Measurements from ENCODE around the gene PGAM2.

Gene PGAM2

GRCh38 chr7:44098092-44099068 is 33.0 kb upstream of the PGAM2 start:
- in situ Hi-C loops (cut with HindIII; ENCODE audit: low sequenced_read_pairs), result no loop called here
- H3K4me3 ChIP-seq (ENCODE audit: low read depth, low read length), result no peak overlapping the region
- TF ChIP-seq, protein P1, sequence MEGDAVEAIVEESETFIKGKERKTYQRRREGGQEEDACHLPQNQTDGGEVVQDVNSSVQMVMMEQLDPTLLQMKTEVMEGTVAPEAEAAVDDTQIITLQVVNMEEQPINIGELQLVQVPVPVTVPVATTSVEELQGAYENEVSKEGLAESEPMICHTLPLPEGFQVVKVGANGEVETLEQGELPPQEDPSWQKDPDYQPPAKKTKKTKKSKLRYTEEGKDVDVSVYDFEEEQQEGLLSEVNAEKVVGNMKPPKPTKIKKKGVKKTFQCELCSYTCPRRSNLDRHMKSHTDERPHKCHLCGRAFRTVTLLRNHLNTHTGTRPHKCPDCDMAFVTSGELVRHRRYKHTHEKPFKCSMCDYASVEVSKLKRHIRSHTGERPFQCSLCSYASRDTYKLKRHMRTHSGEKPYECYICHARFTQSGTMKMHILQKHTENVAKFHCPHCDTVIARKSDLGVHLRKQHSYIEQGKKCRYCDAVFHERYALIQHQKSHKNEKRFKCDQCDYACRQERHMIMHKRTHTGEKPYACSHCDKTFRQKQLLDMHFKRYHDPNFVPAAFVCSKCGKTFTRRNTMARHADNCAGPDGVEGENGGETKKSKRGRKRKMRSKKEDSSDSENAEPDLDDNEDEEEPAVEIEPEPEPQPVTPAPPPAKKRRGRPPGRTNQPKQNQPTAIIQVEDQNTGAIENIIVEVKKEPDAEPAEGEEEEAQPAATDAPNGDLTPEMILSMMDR (IDR thresholded peaks at IDR 0.05; ENCODE audit: low read depth, low read length, missing control alignments), result no peak
- DNase-seq (ENCODE audit: low read depth), result no peak

DNA sequence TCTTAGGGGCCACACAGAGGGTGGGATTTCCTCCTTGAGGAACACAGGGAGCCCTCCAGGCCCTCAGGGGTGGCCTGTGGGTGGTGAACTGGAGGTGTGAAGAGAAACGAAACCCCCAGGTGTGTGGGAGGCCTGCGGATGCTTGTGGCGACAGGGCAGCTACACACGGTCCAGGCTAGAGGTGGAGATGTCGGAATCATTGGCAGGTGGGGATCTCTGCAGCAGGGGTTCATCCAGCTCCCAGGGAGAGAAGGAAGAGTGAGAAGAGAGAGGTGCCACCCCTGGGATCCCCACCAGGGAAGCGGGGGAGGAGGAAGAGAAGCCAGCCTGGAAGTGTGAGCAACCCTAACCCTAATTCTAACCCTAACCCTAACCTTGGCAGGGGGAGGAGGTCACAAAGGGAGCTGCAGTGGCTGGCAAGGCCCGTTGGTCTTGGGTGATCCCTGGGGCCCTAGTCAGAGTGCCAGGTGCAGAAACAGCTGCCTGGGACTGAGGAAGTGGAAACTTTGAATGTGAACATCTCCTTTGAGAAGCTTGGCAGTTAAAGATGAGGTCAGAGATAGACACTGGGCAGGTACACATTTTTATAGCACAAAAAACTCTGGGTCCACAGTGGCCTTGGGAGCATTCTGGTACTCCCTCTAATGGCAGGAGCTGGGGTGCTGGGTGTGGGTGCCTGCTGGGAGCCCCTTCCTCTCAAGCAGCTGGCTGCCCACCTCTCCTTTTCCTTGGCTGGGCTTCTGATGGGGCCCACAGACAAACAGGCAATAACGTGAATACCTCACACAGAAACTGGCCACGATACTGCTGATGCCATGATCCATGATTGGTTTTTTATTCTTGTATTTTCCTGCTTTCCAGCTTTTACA is 31.9 kb upstream of the PGAM2 start:
- TF ChIP-seq, protein P1 (IDR thresholded peaks at IDR 0.05; ENCODE audit: low read depth, low read length, missing control alignments), result no peak
- no peak overlapping the region for H3K4me3 ChIP-seq (ENCODE audit: low read depth, low read length)
- in situ Hi-C loops (cut with HindIII; ENCODE audit: low sequenced_read_pairs), result no loop called here
- DNase-seq (ENCODE audit: low read depth), result no peak

- H3K4me3 ChIP-seq (ENCODE audit: low read depth, low read length), result no peak overlapping the region
- TF ChIP-seq, protein P1 (IDR thresholded peaks at IDR 0.05; ENCODE audit: low read depth, low read length, missing control alignments), result no peak
- no peak for DNase-seq (ENCODE audit: low read depth)
- in situ Hi-C loops (cut with HindIII; ENCODE audit: low sequenced_read_pairs), result no loop called here
Measured at GRCh38 chr7:44096326-44096881, 31.0 kb upstream of the PGAM2 start.

- no peak overlapping the region for H3K4me3 ChIP-seq (ENCODE audit: low read depth, low read length)
- TF ChIP-seq, protein P1 (IDR thresholded peaks at IDR 0.05; ENCODE audit: low read depth, low read length, missing control alignments), result no peak
- in situ Hi-C loops (cut with HindIII; ENCODE audit: low sequenced_read_pairs), result no loop called here
- no peak for DNase-seq (ENCODE audit: low read depth)
Measured at GRCh38 chr7:44095781-44096180, 30.4 kb upstream of the PGAM2 start.

GRCh38 chr7:44094883-44095592 is 29.7 kb upstream of the PGAM2 start:
- TF ChIP-seq, protein P1 (IDR thresholded peaks at IDR 0.05; ENCODE audit: low read depth, low read length, missing control alignments), result no peak
- no peak overlapping the region for H3K4me3 ChIP-seq (ENCODE audit: low read depth, low read length)
- in situ Hi-C loops (cut with HindIII; ENCODE audit: low sequenced_read_pairs), result no loop called here
- DNase-seq (ENCODE audit: low read depth), result no peak

DNA sequence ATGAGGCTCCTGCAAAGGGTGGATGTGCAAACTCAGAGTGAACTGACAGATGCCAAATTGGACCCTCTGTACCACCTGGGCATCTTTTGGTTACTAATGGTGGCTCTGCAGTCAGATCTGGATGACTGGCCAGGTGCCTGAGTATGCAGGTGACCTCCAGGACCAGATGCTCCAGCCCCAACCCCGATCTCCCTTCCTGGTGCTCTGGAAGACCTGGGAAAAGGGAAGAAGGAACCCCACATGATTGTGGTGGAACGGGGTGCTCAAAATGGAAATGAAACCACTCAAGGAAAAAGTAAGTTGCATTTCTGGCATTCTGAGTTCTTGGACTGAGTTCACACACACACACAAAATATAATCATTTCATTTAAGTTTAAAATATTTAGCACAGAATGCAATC is 29.0 kb upstream of the PGAM2 start:
- no peak overlapping the region for H3K4me3 ChIP-seq (ENCODE audit: low read depth, low read length)
- no peak for DNase-seq (ENCODE audit: low read depth)
- in situ Hi-C loops (cut with HindIII; ENCODE audit: low sequenced_read_pairs), result no loop called here
- TF ChIP-seq, protein P1 (IDR thresholded peaks at IDR 0.05; ENCODE audit: low read depth, low read length, missing control alignments), result no peak
